Heart left ventricle (tissue), 16 donors: ENCODE measurements around the gene FAM120C. TPM values are rescaled to one million over a fixed set of nuclear protein-coding genes. Genes with fewer than 3 reads are reported as not detected.

Experiments used
- ATAC-seq, 4 donors: fragments of 200-7000 bp; cut with Tn5 transposase; one replicate each; pipeline ENCODE4 v1.9.1; 2020 to 2022; ENCODE audit warnings: moderate library complexity in 4 of 4, mild to moderate bottlenecking in 3 of 4, moderate number of reproducible peaks in 1 of 4
- DNase-seq, 5 donors: peaks; one replicate each; pipeline ENCODE4 v3.0.0-alpha.2; 2020
- H3K27ac ChIP-seq, 12 donors: fragments of 200-600 bp; sonication (generic) in 4 of 12; one replicate each; pipeline versions ENCODE4 v1.5.0 to v1.8.0; 2016 to 2022; ENCODE audit warnings: mild to moderate bottlenecking in 2 of 12
- H3K27me3 ChIP-seq, 9 donors: fragments of 200-600 bp; sonication (generic) in 2 of 9; one replicate each; pipeline versions ENCODE4 v1.5.1 to v1.8.0; 2016 to 2022; ENCODE audit warnings: mild to moderate bottlenecking in 3 of 9
- H3K36me3 ChIP-seq, 9 donors: fragments of 200-600 bp; sonication (generic) in 2 of 9; one replicate each; pipeline versions ENCODE4 v1.5.0 to v1.8.0; 2018 to 2022; ENCODE audit warnings: mild to moderate bottlenecking in 2 of 9
- H3K4me1 ChIP-seq, 12 donors: fragments of 200-600 bp; sonication (generic) in 4 of 12; one replicate each; pipeline versions ENCODE4 v1.5.0 to v1.8.0; 2016 to 2022; ENCODE audit warnings: mild to moderate bottlenecking in 3 of 12
- H3K4me3 ChIP-seq, 12 donors: fragments of 200-600 bp; sonication (generic) in 4 of 12; one replicate each; pipeline versions ENCODE4 v1.5.0 to v1.8.0; 2017 to 2022; ENCODE audit warnings: mild to moderate bottlenecking in 9 of 12, moderate library complexity in 4 of 12
- H3K9me3 ChIP-seq, 12 donors: fragments of 200-600 bp; sonication (generic) in 4 of 12; one replicate each; pipeline versions ENCODE4 v1.5.0 to v1.8.0; 2016 to 2022; ENCODE audit warnings: mild to moderate bottlenecking in 1 of 12
- CTCF ChIP-seq, 12 donors: fragments of 200-600 bp; sonication (generic) in 4 of 12; IDR thresholded peaks; one replicate each; pipeline versions ENCODE4 v1.5.0 to v1.8.0; 2018 to 2022; ENCODE audit warnings: antibody characterized with exemption in 12 of 12, mild to moderate bottlenecking in 5 of 12
- POLR2A ChIP-seq, 2 donors: fragments of 450-650 bp; IDR thresholded peaks; one replicate each; pipeline ENCODE4 v1.6.1; 2017; ENCODE audit warnings: antibody characterized with exemption in 2 of 2, mild to moderate bottlenecking in 2 of 2, moderate library complexity in 2 of 2
- WGBS, 4 donors: extraction: QIAGEN DNeasy Blood & Tissue Kit in 2 of 4; methylation state at CpG; one replicate each; pipeline versions ENCODE4 v1.1.5 to v1.1.7; 2013 to 2018; 5-methylcytosine and 5-hydroxymethylcytosine counted together
- intact Hi-C, 10 donors: fragments of 100-400 bp; cut with DNase I; formaldehyde crosslinking; loops; one replicate each; pipeline versions ENCODE4 v1.11.1 to v1.14.2; 2022
- polyA plus RNA-seq, 2 donors: library from polyadenylated mRNA; stranded (reverse); fragments of 200-250 nt; gene quantifications; one replicate each; pipeline ENCODE4 v1.2.3, GENCODE V29; 2013
- total RNA-seq, 9 donors: library from RNA; depleted of rRNA in 2 of 9; stranded (reverse); fragments of >200 nt in 2 of 9; fragmentation: NEBNext Ultra II Directional in 3 of 9; extraction: Animal tissue kit (Norgen Biotek cat#: 25700) in 3 of 9; gene quantifications; one replicate each; pipeline versions ENCODE4 v1.1.0 to v1.2.4, GENCODE V29; 2016 to 2023
- donor health status: ischemic (EF 13 %, LVEDD 7.1; RV severe dilation, severe dysfunction).
- donor health status: healthy with polysubstance abuse.
- donor health status: DM: no; HTN: yes; CAD: no.
- donor health status: DM: no; HTN: no; CAD: no.
- donor health status: ischemic (EF 25% LVEDD 6.9; RV normal size, moderate dysfunction).
- donor health status: ischemic (EF 25% LVEDD 5.7; RV mildly dilated, moderate dysfunction).
- donor health status: healthy.
- donor health status: DM: yes; HTN: yes; CAD: no.
- donor health status: ischemic (EF 35%, LVEDD 5.7; RV mildly dilated, moderate dysfunction).
- donor health status: nonischemic (EF 11% LVEDD 7.7; RV severe dilation, severe dysfunction).
- donor health status: DM: yes; HTN: yes; CAD: no.
- donor health status: PGD.
- donor health status: ischemic (EF 29% LVEDD 5.4; RV normal size, mild dysfunction).
- donor health status: nonischemic (EF 23%, LVEDD 6.1; RV moderate dilation, normal function).

FAM120C gene
- total and polyA plus RNA-seq, 11 donors = 2.1 to 8.8 (median 5.8) TPM

- Histone ChIP-seq H3K27me3 (peaks cover 0 to 2% (median 0%) of the 10 kb centered on the region in 9 donors), H3K9me3 (no peaks in the 10 kb centered on the region), H3K36me3 (peaks cover 0 to 20% (median 7%) of the 10 kb centered on the region in 9 donors), H3K27ac (no peak overlapping the region), H3K4me1 (no peaks in the 10 kb centered on the region), H3K4me3 (no peak overlapping the region)
- no peak for TF ChIP-seq CTCF (IDR thresholded peaks at IDR 0.05)
- no peak for TF ChIP-seq POLR2A (IDR thresholded peaks at IDR 0.05)
- no peak for ATAC-seq
- intact Hi-C loops = no loop called here
- no peak for DNase-seq
- 73 to 86% (median 78%) methylated on average over 2 of the region's 2 CpGs for WGBS, 4 donors
Observed at GRCh38 chrX:54089191-54089590, 93.9 kb downstream of the FAM120C start.

- Histone ChIP-seq H3K36me3 (peaks cover 0 to 22% (median 7%) of the 10 kb centered on the region in 9 donors), H3K4me3 (no peak overlapping the region), H3K27me3 (peaks cover 0 to 2% (median 0%) of the 10 kb centered on the region in 9 donors), H3K9me3 (no peaks in the 10 kb centered on the region), H3K4me1 (no peaks in the 10 kb centered on the region), H3K27ac (no peak overlapping the region)
- intact Hi-C loops = no loop called here
- DNase-seq (no peak), ATAC-seq (no peak)
- TF ChIP-seq CTCF (IDR thresholded peaks at IDR 0.05) (no peak), POLR2A (IDR thresholded peaks at IDR 0.05) (no peak)
- 69 to 86% (median 82%) methylated on average over 4 of the region's 4 CpGs for WGBS, 4 donors
Observed at GRCh38 chrX:54087661-54088060, 95.4 kb downstream of the FAM120C start.

GRCh38 chrX:54085666-54086065, 97.4 kb downstream of the FAM120C start:
- Histone ChIP-seq H3K4me3 (no peak overlapping the region), H3K27me3 (peaks cover 0 to 2% (median 0%) of the 10 kb centered on the region in 9 donors), H3K27ac (no peak overlapping the region), H3K9me3 (no peaks in the 10 kb centered on the region), H3K4me1 (no peaks in the 10 kb centered on the region), H3K36me3 (peaks cover 0 to 27% (median 5%) of the 10 kb centered on the region in 9 donors)
- no peak for TF ChIP-seq POLR2A (IDR thresholded peaks at IDR 0.05)
- WGBS, 4 donors = 79 to 100% (median 89%) methylated on average over 6 of the region's 6 CpGs
- intact Hi-C loops = no loop called here
- no peak for DNase-seq
- no peak for ATAC-seq

GRCh38 chrX:54076903-54077302, 106.2 kb downstream of the FAM120C start:
- Histone ChIP-seq H3K36me3 (peaks cover 0 to 16% (median 2%) of the 10 kb centered on the region in 9 donors), H3K4me3 (no peak overlapping the region), H3K9me3 (no peaks in the 10 kb centered on the region), H3K4me1 (no peaks in the 10 kb centered on the region), H3K27me3 (no peaks in the 10 kb centered on the region), H3K27ac (no peak overlapping the region)
- DNase-seq = no peak
- no peak for ATAC-seq
- 74 to 95% (median 90%) methylated on average over 2 of the region's 2 CpGs for WGBS, 4 donors
- intact Hi-C loops = no loop called here
- TF ChIP-seq CTCF (IDR thresholded peaks at IDR 0.05) (no peak), POLR2A (IDR thresholded peaks at IDR 0.05) (no peak)

- DNase-seq (no peak), ATAC-seq (no peak)
- TF ChIP-seq CTCF (IDR thresholded peaks at IDR 0.05) (no peak), POLR2A (IDR thresholded peaks at IDR 0.05) (no peak)
- no peaks in the 10 kb centered on the region for H3K4me1 ChIP-seq
- H3K27me3 ChIP-seq = no peaks in the 10 kb centered on the region
- H3K4me3 ChIP-seq = no peak overlapping the region
- no peak overlapping the region for H3K27ac ChIP-seq
- no peaks in the 10 kb centered on the region for H3K9me3 ChIP-seq
- 86 to 98% (median 92%) methylated on average over 6 of the region's 6 CpGs for WGBS, 4 donors
- intact Hi-C loops = no loop called here
- H3K36me3 ChIP-seq = peaks cover 0 to 15% (median 2%) of the 10 kb centered on the region in 9 donors
Observed at GRCh38 chrX:54074826-54075225, 108.2 kb downstream of the FAM120C start.
